HCT116 (cell line): ENCODE measurements around the gene NPW. TPM values are rescaled to one million over a fixed set of nuclear protein-coding genes. Genes with fewer than 3 reads are reported as not detected.

ENCODE experiments used
- ATAC-seq: fragments of 200-7000 bp; cut with Tn5 transposase; 2 replicates; pipeline ENCODE4 v1.9.1; 2020; ENCODE audit warnings: mild to moderate bottlenecking, moderate library complexity
- BruUV-seq: library from RNA; stranded (reverse); fragments of 400-500 nt; replicated peaks from 2 replicates; lab custom pipeline; 2021; lab: Mats Ljungman, UMichigan
- CTCF ChIA-PET: fragments of 300-600 bp; sonication (Branson Sonifier 250); formaldehyde crosslinking; loops from one replicate; lab custom pipeline; 2021; ENCODE audit warnings: antibody characterized with exemption; lab: Charles Lee
- POLR2A ChIA-PET: fragments of 300-600, 350-600 bp; sonication (Branson Sonifier 250); formaldehyde crosslinking; loops from one replicate; lab custom pipeline; 2021; ENCODE audit warnings: antibody characterized with exemption; lab: Charles Lee
- RAD21 ChIA-PET, 2 experiments: fragments of 300-600 bp; sonication (Branson Sonifier 250); formaldehyde crosslinking; loops; one replicate each; lab custom pipeline; 2023; ENCODE audit warnings: low total read pairs in 2 of 2; ENCODE audit not compliant: uncharacterized antibody in 2 of 2, unreplicated experiment in 2 of 2, low non-redundant PET in 1 of 2; lab: Charles Lee
- DNase-seq: peaks from one replicate; pipeline ENCODE4 v3.0.0-alpha.2; 2010; ENCODE audit warnings: low read depth, low spot score
- H2AFZ ChIP-seq: fragments of 200-600 bp; shearing (Covaris generic), sonication (generic); 2 replicates; pipeline ENCODE4 v1.6.1; 2017; ENCODE audit warnings: low read depth, mixed run types, mixed read lengths, antibody characterized with exemption, low read length; ENCODE audit not compliant: poor library complexity, severe bottlenecking
- H3K27ac ChIP-seq: 2 replicates; pipeline ENCODE4 v1.5.1; 2012; ENCODE audit warnings: low read depth, low read length
- H3K27me3 ChIP-seq: fragments of 200-600 bp; sonication (generic); 2 replicates; pipeline ENCODE4 v1.6.1; 2016; ENCODE audit warnings: mixed run types, low read length, mixed read lengths; ENCODE audit not compliant: insufficient read depth
- H3K36me3 ChIP-seq, 2 experiments: fragments of 200-500 bp in 1 of 2; fragments of 200-600 bp in 1 of 2; sonication (Bioruptor generic) in 1 of 2; sonication (generic) in 1 of 2; 2 replicates each; pipeline versions ENCODE4 v1.5.1 to v1.6.1; 2014 to 2016; ENCODE audit warnings: low read length in 2 of 2, inconsistent platforms in 1 of 2, mixed read lengths in 1 of 2, mixed run types in 1 of 2; ENCODE audit not compliant: insufficient read depth in 2 of 2, control insufficient read depth in 1 of 2
- H3K4me1 ChIP-seq, 2 experiments: fragments of 200-600 bp in 1 of 2; sonication (generic) in 1 of 2; 2 replicates each; pipeline versions ENCODE4 v1.5.1 to v1.6.1; 2012 to 2017; ENCODE audit warnings: low read length in 2 of 2, inconsistent platforms in 1 of 2, mild to moderate bottlenecking in 1 of 2, mixed read lengths in 1 of 2, mixed run types in 1 of 2, moderate library complexity in 1 of 2; ENCODE audit not compliant: insufficient read depth in 2 of 2, control insufficient read depth in 1 of 2
- H3K4me2 ChIP-seq: fragments of 200-600 bp; sonication (generic); 2 replicates; pipeline ENCODE4 v1.6.1; 2017; ENCODE audit warnings: mixed run types, low read length, mixed read lengths
- H3K4me3 ChIP-seq, 2 experiments: fragments of 200-600 bp in 1 of 2; sonication (generic) in 1 of 2; replicated peaks in 1 of 2; 2 replicates each; pipeline ENCODE4 v1.5.1; 2011 to 2016; ENCODE audit warnings: low read length in 2 of 2, control low read depth in 1 of 2, low read depth in 1 of 2, mild to moderate bottlenecking in 1 of 2, mixed read lengths in 1 of 2, mixed run types in 1 of 2
- H3K79me2 ChIP-seq: fragments of 200-600 bp; sonication (generic); 2 replicates; pipeline ENCODE4 v1.6.1; 2017; ENCODE audit warnings: mild to moderate bottlenecking, mixed run types, low read length, moderate library complexity, mixed read lengths; ENCODE audit not compliant: insufficient read depth
- H3K9ac ChIP-seq: fragments of 200-600 bp; sonication (generic); 2 replicates; pipeline ENCODE4 v1.6.1; 2016; ENCODE audit warnings: low read length, mixed read lengths
- H3K9me2 ChIP-seq: fragments of 200-600 bp; sonication (generic), shearing (Covaris generic); 2 replicates; pipeline ENCODE4 v1.6.1; 2017; ENCODE audit warnings: mixed run types, mild to moderate bottlenecking, moderate library complexity; ENCODE audit not compliant: insufficient read depth
- H3K9me3 ChIP-seq, 2 experiments: fragments of 200-500 bp in 1 of 2; fragments of 200-600 bp in 1 of 2; sonication (Bioruptor generic) in 1 of 2; sonication (generic) in 1 of 2; 2 replicates each; pipeline ENCODE4 v1.6.1; 2014 to 2017; ENCODE audit warnings: low read length in 2 of 2, mixed read lengths in 2 of 2, inconsistent platforms in 1 of 2, low read depth in 1 of 2, mild to moderate bottlenecking in 1 of 2, mixed run types in 1 of 2, moderate library complexity in 1 of 2; ENCODE audit not compliant: control insufficient read depth in 1 of 2, insufficient read depth in 1 of 2
- H4K20me1 ChIP-seq: fragments of 200-600 bp; sonication (generic), shearing (Covaris generic); 2 replicates; pipeline ENCODE4 v1.6.1; 2017; ENCODE audit warnings: mixed run types, mild to moderate bottlenecking, moderate library complexity; ENCODE audit not compliant: insufficient read depth
- CBX3 ChIP-seq: IDR thresholded peaks from 2 replicates; pipeline ENCODE4 v1.6.1; 2012; ENCODE audit warnings: low read depth
- CEBPB ChIP-seq: IDR thresholded peaks from 2 replicates; pipeline ENCODE4 v1.6.1; 2012; ENCODE audit warnings: low read depth
- EGR1 ChIP-seq: IDR thresholded peaks from 2 replicates; pipeline ENCODE4 v1.6.1; 2012; ENCODE audit warnings: low read depth
- ELF1 ChIP-seq: IDR thresholded peaks from 2 replicates; pipeline ENCODE4 v1.6.1; 2012; ENCODE audit warnings: low read depth, borderline replicate concordance
- EZH2phosphoT487 ChIP-seq: fragments of 200-600 bp; IDR thresholded peaks from 2 replicates; pipeline ENCODE4 v1.6.1; 2018; ENCODE audit warnings: antibody characterized with exemption, borderline replicate concordance
- FOSL1 ChIP-seq: IDR thresholded peaks from 2 replicates; pipeline ENCODE4 v1.6.1; 2012; ENCODE audit warnings: low read depth
- JUND ChIP-seq: IDR thresholded peaks from 2 replicates; pipeline ENCODE4 v1.6.1; 2012
- POLR2A ChIP-seq: IDR thresholded peaks from 2 replicates; pipeline ENCODE4 v1.7.0; 2011; ENCODE audit warnings: borderline replicate concordance; ENCODE audit not compliant: insufficient read depth, insufficient read length; ENCODE audit errors: extremely low read depth
- POLR2AphosphoS5 ChIP-seq: IDR thresholded peaks from 2 replicates; pipeline ENCODE4 v1.6.1; 2011; ENCODE audit warnings: mild to moderate bottlenecking, low read depth, low read length, moderate library complexity
- RAD21 ChIP-seq: IDR thresholded peaks from 2 replicates; pipeline ENCODE4 v1.6.1; 2012; ENCODE audit warnings: low read depth, mild to moderate bottlenecking
- SIN3A ChIP-seq: IDR thresholded peaks from 2 replicates; pipeline ENCODE4 v1.6.1; 2012; ENCODE audit warnings: low read depth
- SP1 ChIP-seq: IDR thresholded peaks from 2 replicates; pipeline ENCODE4 v1.6.1; 2012; ENCODE audit warnings: low read depth
- SRF ChIP-seq: IDR thresholded peaks from 2 replicates; pipeline ENCODE4 v1.6.1; 2012; ENCODE audit warnings: low read depth
- TCF7L2 ChIP-seq: IDR thresholded peaks from 2 replicates; pipeline ENCODE4 v1.7.0; 2011; ENCODE audit warnings: borderline replicate concordance, inconsistent platforms; ENCODE audit not compliant: insufficient read depth, insufficient read length; ENCODE audit errors: extremely low read depth
- YY1 ChIP-seq: IDR thresholded peaks from 2 replicates; pipeline ENCODE4 v1.6.1; 2011; ENCODE audit warnings: low read length, low read depth, moderate library complexity, mild to moderate bottlenecking; ENCODE audit not compliant: insufficient replicate concordance; ENCODE audit errors: extremely low read depth
- ZFX ChIP-seq: fragments of 450-650 bp; IDR thresholded peaks from 2 replicates; pipeline ENCODE4 v1.6.1; 2017
- ZNF274 ChIP-seq: fragments of 200-500 bp; sonication (Bioruptor generic); IDR thresholded peaks from 2 replicates; pipeline ENCODE4 v1.6.1; 2014; ENCODE audit warnings: mild to moderate bottlenecking, low read depth, low read length, inconsistent platforms
- intact Hi-C: fragments of 100-400 bp; cut with micrococcal nuclease; formaldehyde crosslinking; loops from 2 replicates; pipeline ENCODE4 v1.10.0; 2022
- total RNA-seq: library from RNA; stranded (reverse); gene quantifications from one replicate; pipeline ENCODE4 v1.2.1, GENCODE V29; 2021; ENCODE audit not compliant: unreplicated experiment
- TF ChIP-seq, protein P1 (sequence below): IDR thresholded peaks from 2 replicates; pipeline ENCODE4 v1.6.1; 2011; ENCODE audit warnings: mild to moderate bottlenecking, low read length, moderate library complexity; ENCODE audit not compliant: insufficient replicate concordance; ENCODE audit errors: extremely low read depth
- TF ChIP-seq, protein P2 (sequence below): IDR thresholded peaks from 2 replicates; pipeline ENCODE4 v1.6.1; 2012
- TF ChIP-seq, protein P3 (sequence below), 3 experiments: fragments of 200-600 bp in 1 of 3; sonication (generic) in 1 of 3; IDR thresholded peaks in 2 of 3; conservative IDR thresholded peaks in 1 of 3; 2 replicates each; pipeline ENCODE4 v1.5.1; 2012 to 2017; ENCODE audit warnings: low read depth in 2 of 3, low read length in 2 of 3, antibody characterized with exemption in 1 of 3, borderline replicate concordance in 1 of 3, control low read depth in 1 of 3, mild to moderate bottlenecking in 1 of 3, mixed read lengths in 1 of 3, mixed run types in 1 of 3, moderate library complexity in 1 of 3; ENCODE audit not compliant: insufficient read depth in 1 of 3

NPW gene
- total RNA-seq, 1 experiment from 2014 or later = 226 TPM

DNA sequence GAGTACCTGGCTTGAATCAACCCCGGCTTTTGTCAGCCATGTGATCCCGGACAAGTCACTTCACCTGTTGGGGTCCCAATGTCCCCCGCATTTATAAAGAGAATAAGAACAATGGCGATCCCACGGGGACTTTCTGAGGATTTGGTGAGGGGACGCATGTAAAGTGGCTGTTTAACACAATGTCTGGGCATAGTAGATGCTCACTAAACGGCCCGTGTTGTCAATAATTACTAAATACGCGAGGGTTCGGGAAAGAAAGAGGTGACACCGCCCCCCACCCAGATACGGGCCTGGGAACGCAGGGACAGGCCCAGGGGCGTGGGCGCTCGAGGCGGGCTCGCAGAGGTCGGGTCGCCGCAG is 28.0 kb upstream of the NPW start:
- ChIA-PET POLR2A (no interaction called here), RAD21 (no interaction called here), CTCF (interaction anchor here (1.6 kb wide), 1 partner anchor 12 kb away, joined by 9 read pairs; no protein-coding TSS in a partner anchor)
- TF ChIP-seq YY1 = no peak
- TF ChIP-seq SRF = no peak
- TF ChIP-seq EZH2phosphoT487 = no peak
- TF ChIP-seq EGR1 = no peak
- TF ChIP-seq SIN3A = no peak
- no peak for TF ChIP-seq ZNF274
- no peak for TF ChIP-seq FOSL1
- no peak for TF ChIP-seq RAD21
- no peak for TF ChIP-seq ZFX
- TF ChIP-seq ELF1 = no peak
- TF ChIP-seq SP1 = no peak
- TF ChIP-seq, protein P1, sequence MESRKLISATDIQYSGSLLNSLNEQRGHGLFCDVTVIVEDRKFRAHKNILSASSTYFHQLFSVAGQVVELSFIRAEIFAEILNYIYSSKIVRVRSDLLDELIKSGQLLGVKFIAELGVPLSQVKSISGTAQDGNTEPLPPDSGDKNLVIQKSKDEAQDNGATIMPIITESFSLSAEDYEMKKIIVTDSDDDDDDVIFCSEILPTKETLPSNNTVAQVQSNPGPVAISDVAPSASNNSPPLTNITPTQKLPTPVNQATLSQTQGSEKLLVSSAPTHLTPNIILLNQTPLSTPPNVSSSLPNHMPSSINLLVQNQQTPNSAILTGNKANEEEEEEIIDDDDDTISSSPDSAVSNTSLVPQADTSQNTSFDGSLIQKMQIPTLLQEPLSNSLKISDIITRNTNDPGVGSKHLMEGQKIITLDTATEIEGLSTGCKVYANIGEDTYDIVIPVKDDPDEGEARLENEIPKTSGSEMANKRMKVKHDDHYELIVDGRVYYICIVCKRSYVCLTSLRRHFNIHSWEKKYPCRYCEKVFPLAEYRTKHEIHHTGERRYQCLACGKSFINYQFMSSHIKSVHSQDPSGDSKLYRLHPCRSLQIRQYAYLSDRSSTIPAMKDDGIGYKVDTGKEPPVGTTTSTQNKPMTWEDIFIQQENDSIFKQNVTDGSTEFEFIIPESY = no peak
- TF ChIP-seq JUND = no peak
- TF ChIP-seq, protein P2, sequence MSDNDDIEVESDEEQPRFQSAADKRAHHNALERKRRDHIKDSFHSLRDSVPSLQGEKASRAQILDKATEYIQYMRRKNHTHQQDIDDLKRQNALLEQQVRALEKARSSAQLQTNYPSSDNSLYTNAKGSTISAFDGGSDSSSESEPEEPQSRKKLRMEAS = no peak
- no peak for TF ChIP-seq TCF7L2
- no peak for TF ChIP-seq CEBPB
- TF ChIP-seq, protein P3, sequence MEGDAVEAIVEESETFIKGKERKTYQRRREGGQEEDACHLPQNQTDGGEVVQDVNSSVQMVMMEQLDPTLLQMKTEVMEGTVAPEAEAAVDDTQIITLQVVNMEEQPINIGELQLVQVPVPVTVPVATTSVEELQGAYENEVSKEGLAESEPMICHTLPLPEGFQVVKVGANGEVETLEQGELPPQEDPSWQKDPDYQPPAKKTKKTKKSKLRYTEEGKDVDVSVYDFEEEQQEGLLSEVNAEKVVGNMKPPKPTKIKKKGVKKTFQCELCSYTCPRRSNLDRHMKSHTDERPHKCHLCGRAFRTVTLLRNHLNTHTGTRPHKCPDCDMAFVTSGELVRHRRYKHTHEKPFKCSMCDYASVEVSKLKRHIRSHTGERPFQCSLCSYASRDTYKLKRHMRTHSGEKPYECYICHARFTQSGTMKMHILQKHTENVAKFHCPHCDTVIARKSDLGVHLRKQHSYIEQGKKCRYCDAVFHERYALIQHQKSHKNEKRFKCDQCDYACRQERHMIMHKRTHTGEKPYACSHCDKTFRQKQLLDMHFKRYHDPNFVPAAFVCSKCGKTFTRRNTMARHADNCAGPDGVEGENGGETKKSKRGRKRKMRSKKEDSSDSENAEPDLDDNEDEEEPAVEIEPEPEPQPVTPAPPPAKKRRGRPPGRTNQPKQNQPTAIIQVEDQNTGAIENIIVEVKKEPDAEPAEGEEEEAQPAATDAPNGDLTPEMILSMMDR (IDR thresholded peaks at IDR 0.05 in 2 of 3, conservative IDR thresholded peaks at IDR 0.05 in 1 of 3; ENCODE audit: borderline replicate concordance in 1 of 3, insufficient read depth in 1 of 3, low read depth in 2 of 3, low read length in 2 of 3) = no peak
- TF ChIP-seq POLR2AphosphoS5 = no peak
- TF ChIP-seq CBX3 = no peak
- TF ChIP-seq POLR2A = no peak
- intact Hi-C loops = no loop called here
- H3K9ac ChIP-seq = no peak overlapping the region
- no peak overlapping the region for H3K4me3 ChIP-seq
- ATAC-seq = no peak
- no peak overlapping the region for H2AFZ ChIP-seq
- no peak overlapping the region for H3K27ac ChIP-seq
- no peaks in the 10 kb centered on the region for H3K9me2 ChIP-seq
- H3K9me3 ChIP-seq = no peaks in the 10 kb centered on the region
- H3K4me2 ChIP-seq = peak overlapping the region; percentile 27; the same call in 1 of the 2 replicates
- no peaks in the 10 kb centered on the region for H3K27me3 ChIP-seq
- H4K20me1 ChIP-seq = no peaks in the 10 kb centered on the region
- no TSS peak for BruUV-seq
- no peak for DNase-seq
- H3K36me3 ChIP-seq = peaks cover 0 to 5% of the 10 kb centered on the region in 2 experiments; a peak in 1 of 4 replicates
- H3K4me1 ChIP-seq = peaks cover 11 to 34% of the 10 kb centered on the region in 2 experiments; a peak in 3 of 4 replicates
- H3K79me2 ChIP-seq = no peaks in the 10 kb centered on the region
